Stromal cell of bone marrow (primary cell): ENCODE results near the gene GOLT1A.

ENCODE experiments used
- DNase-seq: peaks from one replicate; pipeline ENCODE4 v3.0.0-alpha.2; 2012; ENCODE audit warnings: low read depth

Gene GOLT1A

DNA sequence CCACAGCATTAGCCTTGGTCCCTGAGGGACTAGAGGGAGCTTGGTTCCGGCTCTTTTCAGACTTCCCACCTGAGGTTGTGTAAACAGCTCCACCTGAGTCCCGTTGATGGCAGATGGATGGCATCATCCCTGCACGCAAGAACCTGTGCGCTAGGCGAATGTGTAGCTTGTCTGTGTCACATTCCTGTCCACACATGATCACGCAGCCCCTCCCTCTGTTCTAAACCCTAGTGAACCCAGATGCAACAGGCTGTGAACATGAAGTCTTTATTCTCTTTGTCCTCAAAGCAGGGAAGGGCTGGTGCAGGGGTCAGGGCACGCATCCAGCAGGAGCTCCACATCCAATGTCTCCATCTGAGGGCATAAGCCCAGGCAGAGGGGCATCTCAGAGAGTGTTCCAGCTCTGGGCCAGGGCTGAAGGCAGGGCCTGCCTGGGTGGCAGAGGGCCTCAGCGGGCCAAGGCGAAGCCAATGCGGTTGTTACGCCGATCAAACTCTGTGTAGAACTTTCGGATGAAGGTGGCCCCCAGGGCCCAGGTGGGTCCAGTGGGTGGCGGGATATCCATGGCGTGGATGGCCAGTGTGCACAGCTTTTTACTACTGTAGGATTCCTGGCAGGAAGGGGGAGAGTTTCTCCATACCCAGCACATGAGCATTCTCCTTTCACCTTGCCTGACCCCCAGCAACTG is 59.1 kb downstream of the GOLT1A start:
- DNase-seq = no peak

DNA sequence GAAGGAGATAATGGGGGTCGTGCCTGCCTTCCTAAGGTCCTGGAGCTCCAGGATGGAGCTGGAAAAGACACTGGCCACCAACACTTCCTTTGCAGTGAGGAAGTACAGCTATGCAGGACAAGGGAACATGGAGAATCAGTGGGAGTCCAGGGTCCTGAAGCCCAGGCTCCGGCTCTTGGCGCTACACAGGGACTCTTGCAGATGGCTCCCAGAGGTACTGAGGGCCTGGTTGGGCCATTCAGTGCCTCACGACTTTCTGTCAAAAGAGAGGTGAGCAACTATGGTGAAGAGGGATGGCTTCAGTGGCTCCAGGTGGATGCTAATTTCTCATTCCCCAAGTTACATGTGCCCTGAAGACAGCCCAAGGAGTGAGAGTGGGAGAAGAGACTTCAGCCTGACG is 60.1 kb downstream of the GOLT1A start:
- no peak for DNase-seq

DNA sequence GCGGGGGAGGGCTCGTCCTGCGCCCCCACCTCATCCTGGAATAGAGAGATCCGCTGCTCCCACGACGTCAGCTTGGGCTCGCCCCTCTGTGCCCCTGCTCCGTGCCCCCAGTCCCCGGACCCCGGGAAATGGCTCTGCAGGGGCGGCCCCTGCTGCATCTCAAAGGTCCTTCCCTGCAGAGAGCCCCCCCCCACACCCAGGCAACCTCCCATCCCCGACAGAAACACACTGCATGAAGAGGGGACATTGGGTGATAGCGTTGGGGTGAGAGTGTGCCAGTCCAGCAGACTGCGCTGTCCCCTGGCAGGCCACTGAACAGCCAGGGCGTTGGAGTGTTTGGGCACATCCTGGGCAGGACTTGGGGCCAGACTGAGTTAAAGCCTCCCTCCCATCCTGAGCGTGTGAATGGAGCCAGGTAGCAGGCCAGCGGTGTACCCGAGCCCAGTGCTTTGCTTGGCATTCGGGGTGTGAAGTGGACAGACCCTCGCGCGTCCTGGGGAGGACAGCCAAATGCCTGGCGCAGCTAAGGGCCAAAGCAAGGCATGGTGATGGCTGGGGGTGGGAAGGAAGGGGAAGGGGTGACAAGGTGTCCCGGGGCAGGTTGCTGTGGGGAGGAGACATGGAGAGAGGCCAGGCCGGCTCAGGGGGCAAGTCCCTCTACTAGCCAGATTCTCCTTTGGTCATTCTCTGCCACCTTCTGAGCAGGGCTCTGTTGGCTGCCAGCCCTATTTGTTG is 61.3 kb downstream of the GOLT1A start:
- no peak for DNase-seq

DNA sequence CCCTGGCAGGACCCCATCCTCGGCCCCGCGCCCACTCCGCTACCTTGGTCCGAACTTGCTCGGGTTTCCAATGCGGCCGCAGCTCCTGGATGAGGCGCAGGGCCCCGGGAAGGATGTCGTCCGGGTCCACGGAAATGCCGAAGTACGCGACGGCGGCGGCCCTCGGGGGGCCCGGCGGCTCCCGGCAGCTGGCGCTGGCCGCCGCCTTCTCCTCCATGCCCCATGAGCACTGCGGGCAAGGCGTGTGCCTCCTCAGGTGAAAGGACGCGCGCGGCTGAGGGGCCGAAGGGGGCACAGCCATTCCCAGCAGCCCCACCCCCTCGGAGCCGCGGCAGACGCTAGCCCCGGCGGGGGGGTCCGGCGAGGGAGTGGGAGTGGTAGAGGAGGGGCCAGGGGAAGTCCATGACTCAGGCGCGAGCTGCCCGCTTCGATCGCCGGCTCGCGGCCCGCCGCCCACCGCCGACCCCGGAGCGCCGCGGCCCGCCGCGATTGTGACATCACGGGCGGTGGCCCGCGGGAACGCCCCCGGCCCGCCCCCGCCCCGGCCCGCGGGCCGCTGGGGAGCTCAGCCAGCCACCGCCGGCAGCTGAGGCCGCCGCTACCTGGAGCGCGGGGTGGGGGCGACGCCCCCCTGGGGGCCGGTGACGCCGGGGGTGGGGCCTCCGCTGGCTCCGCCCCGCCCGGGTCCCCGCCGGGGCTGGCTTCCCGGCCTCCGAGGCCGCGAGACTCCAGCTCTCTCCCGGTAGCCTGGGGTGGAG is 62.1 kb downstream of the GOLT1A start, which contains the start of gene ETNK2:
TSS of gene ETNK2 (minus strand) at position 493 of the 758 bp plus-strand sequence. CDS start at position 301, 192 bp downstream.
- DNase-seq = no peak

DNA sequence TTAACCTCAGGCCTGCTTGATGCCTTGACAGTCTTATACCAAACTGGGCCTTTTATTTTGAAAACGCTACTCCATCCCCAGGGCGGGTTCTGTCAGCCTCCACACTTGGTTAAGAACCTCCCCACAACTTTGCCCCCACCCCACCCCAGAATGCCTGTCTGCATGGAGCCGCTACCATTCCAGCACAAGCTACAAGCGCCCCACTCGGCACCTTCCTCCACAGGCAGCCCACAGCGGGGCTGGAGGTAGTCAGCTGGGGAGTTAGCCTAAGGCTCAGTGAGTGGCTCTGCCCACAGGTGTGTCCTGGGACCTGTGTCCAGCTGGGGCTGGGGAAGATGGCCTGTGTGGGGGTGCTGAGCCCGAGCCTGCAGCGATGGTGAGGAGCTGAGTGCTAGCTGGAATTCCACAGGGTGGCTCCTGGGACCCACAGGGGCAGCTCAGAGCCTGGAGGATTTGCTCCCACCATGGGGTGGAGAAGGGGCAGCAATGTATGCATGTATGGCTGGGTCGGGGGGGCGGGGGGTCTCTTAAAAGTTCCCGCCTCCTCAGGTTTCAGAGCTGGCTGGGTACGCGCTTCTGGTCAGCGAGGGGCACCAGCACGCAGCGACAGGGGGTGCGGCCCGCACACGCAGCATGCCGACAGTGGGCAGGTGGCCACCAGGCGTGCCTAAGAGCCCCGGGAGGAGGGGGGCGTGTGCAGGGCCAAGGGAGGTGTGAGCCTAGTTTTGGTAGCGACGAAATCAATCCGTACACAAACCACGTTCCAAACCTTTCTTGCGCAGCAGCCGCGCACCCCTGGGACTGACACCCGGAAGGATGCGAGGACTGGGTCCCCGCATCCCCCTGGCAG is 62.9 kb downstream of the GOLT1A start:
- no peak for DNase-seq

DNA sequence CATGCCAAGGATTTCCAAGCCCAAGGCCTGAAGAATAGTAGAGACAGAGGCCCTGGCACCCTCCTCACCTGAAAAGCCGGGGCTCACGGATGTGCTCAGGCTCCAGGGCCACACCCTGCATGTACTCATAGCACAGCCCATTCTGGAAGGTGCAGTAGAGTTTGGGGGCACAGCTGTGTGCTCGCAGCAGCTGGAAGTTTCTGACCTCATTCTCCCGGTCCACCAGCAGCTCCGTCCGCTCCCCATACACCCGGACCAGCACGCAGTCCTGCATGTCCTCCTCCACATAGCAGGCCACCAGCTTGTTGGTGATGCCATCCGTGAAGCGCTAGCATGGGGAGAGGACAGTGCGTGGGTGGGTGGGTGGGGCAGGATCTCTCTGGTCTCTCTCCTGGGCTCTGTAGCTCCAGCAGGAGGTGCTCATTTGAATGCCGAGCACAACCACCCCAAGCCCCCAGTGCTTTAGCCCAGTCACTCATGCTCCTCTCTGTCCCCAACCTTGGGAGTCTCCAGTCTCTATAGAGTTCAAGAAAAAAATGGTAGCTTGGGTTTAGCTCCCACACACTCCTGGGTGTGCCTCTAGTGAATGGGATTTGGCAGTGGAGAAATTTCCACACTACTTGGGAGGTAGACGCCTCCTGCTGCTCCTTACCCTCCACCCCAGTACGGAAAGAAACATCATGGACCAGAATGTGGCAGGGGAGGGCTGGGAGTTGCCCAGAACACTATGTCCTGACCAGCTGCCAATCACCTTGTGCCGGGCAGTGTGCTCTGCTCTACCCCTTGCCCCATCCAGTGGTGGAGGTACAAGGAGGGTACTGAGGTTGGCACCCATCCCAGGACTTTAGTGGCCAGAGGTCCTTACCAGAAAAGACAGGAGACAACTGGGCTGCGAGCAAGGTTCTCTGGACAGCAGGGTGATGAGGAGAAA is 63.9 kb downstream of the GOLT1A start:
- DNase-seq = no peak

DNA sequence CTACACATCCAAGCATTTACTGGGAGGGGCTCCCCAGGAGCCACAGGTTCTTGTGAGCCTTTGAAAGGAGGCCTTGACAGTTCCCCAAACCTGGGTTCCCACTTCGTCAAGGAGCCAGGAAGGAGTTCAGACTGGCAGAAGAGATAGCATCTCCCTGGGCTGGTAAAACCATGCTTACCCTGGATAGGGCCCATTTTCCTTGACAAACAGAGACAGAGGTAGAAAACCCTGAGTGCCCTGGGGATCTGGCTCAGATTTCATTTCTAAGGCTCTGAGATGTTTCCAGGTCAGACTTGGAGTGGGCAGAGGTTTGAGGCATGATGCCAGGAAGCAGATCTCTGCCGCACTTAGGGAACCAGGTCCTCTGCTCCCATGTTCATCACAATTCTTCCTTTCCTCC is 64.7 kb downstream of the GOLT1A start:
- no peak for DNase-seq
